Parathyroid adenoma (tissue), 2 donors: ENCODE data around the gene MEF2B.

Experiments used
- H2AFZ ChIP-seq: fragments of 300-600 bp; sonication (generic); one replicate; pipeline ENCODE4 v1.7.0; 2017; ENCODE audit warnings: antibody characterized with exemption, mild to moderate bottlenecking
- H3K27ac ChIP-seq: fragments of 300-600 bp; sonication (generic); one replicate; pipeline ENCODE4 v1.7.0; 2017
- H3K27me3 ChIP-seq: fragments of 300-600 bp; sonication (generic); one replicate; pipeline ENCODE4 v1.7.0; 2017; ENCODE audit warnings: low read length; ENCODE audit not compliant: control insufficient read depth, insufficient read depth
- H3K36me3 ChIP-seq: fragments of 300-600 bp; sonication (generic); one replicate; pipeline ENCODE4 v1.7.0; 2017; ENCODE audit warnings: low read length; ENCODE audit not compliant: control insufficient read depth, insufficient read depth
- H3K4me1 ChIP-seq: fragments of 300-600 bp; sonication (generic); one replicate; pipeline ENCODE4 v1.7.0; 2017; ENCODE audit warnings: control low read depth
- H3K4me2 ChIP-seq: fragments of 300-600 bp; sonication (generic); one replicate; pipeline ENCODE4 v1.7.0; 2017; ENCODE audit warnings: low read length
- H3K4me3 ChIP-seq: fragments of 300-600 bp; sonication (generic); one replicate; pipeline ENCODE4 v1.7.0; 2017; ENCODE audit warnings: low read depth, low read length
- H3K79me2 ChIP-seq: fragments of 300-600 bp; sonication (generic); one replicate; pipeline ENCODE4 v1.7.0; 2017; ENCODE audit warnings: control low read depth
- H3K9ac ChIP-seq: fragments of 300-600 bp; sonication (generic); one replicate; pipeline ENCODE4 v1.7.0; 2017; ENCODE audit warnings: mild to moderate bottlenecking
- H3K9me3 ChIP-seq: fragments of 300-600 bp; sonication (generic); one replicate; pipeline ENCODE4 v1.7.0; 2017; ENCODE audit warnings: low read length; ENCODE audit not compliant: control insufficient read depth
- CTCF ChIP-seq: fragments of 300-600 bp; sonication (generic); IDR thresholded peaks from one replicate; pipeline ENCODE4 v1.7.0; 2017; ENCODE audit warnings: antibody characterized with exemption, mild to moderate bottlenecking
- donor health status: primary hyperparathyroidism.

MEF2B gene

GRCh38 chr19:19096641-19097627, 73.1 kb downstream of the MEF2B start:
- no peaks in the 10 kb centered on the region for H3K36me3 ChIP-seq
- H3K9me3 ChIP-seq, result no peaks in the 10 kb centered on the region
- no peaks in the 10 kb centered on the region for H3K4me1 ChIP-seq
- H3K4me2 ChIP-seq, result no peak overlapping the region
- no peak for TF ChIP-seq CTCF
- H3K79me2 ChIP-seq, result no peaks in the 10 kb centered on the region
- H3K9ac ChIP-seq, result no peak overlapping the region
- no peaks in the 10 kb centered on the region for H3K27me3 ChIP-seq
- no peak overlapping the region for H2AFZ ChIP-seq
- no peak overlapping the region for H3K27ac ChIP-seq
- no peak overlapping the region for H3K4me3 ChIP-seq

- H3K4me3 ChIP-seq, result no peak overlapping the region
- no peaks in the 10 kb centered on the region for H3K4me1 ChIP-seq
- no peak overlapping the region for H3K9ac ChIP-seq
- H3K4me2 ChIP-seq, result no peak overlapping the region
- H3K79me2 ChIP-seq, result no peaks in the 10 kb centered on the region
- no peak overlapping the region for H2AFZ ChIP-seq
- H3K27me3 ChIP-seq, result no peaks in the 10 kb centered on the region
- H3K9me3 ChIP-seq, result no peaks in the 10 kb centered on the region
- H3K36me3 ChIP-seq, result no peaks in the 10 kb centered on the region
- H3K27ac ChIP-seq, result no peak overlapping the region
- no peak for TF ChIP-seq CTCF
Measured at GRCh38 chr19:19095691-19096090, 74.4 kb downstream of the MEF2B start.
